Loucy (cell line): Measurements from ENCODE around the gene SNAPC1.
A peak's percentile ranks its signal among the peaks of the same experiment; 100 is the strongest.

Source experiments
- H2AFZ ChIP-seq: fragments of 200-600 bp; sonication (generic); 2 replicates; pipeline ENCODE4 v1.6.0; 2016; ENCODE audit warnings: antibody characterized with exemption, mild to moderate bottlenecking, low read length, moderate library complexity
- H3F3A ChIP-seq: fragments of 200-600 bp; 2 replicates; pipeline ENCODE4 v1.6.0; 2016; ENCODE audit warnings: antibody characterized with exemption, low read depth, mild to moderate bottlenecking
- H3K27me3 ChIP-seq: fragments of 200-600 bp; sonication (generic); 2 replicates; pipeline ENCODE4 v1.6.1; 2014; ENCODE audit warnings: low read length, mild to moderate bottlenecking; ENCODE audit not compliant: insufficient read depth, poor library complexity, severe bottlenecking
- H3K36me3 ChIP-seq: fragments of 200-600 bp; sonication (generic); 2 replicates; pipeline ENCODE4 v1.6.1; 2016; ENCODE audit warnings: low read length; ENCODE audit not compliant: insufficient read depth
- H3K4me1 ChIP-seq: fragments of 200-600 bp; sonication (generic); 2 replicates; pipeline ENCODE4 v1.5.1; 2014; ENCODE audit warnings: low read length, mild to moderate bottlenecking; ENCODE audit not compliant: insufficient read depth, poor library complexity, severe bottlenecking
- H3K4me2 ChIP-seq: fragments of 200-600 bp; sonication (generic); 2 replicates; pipeline ENCODE4 v1.6.0; 2014; ENCODE audit warnings: antibody characterized with exemption, low read length, low read depth, mild to moderate bottlenecking; ENCODE audit not compliant: poor library complexity, severe bottlenecking
- H3K4me3 ChIP-seq: fragments of 200-600 bp; sonication (generic); 2 replicates; pipeline ENCODE4 v1.5.1; 2014; ENCODE audit warnings: low read length, mild to moderate bottlenecking, mixed read lengths; ENCODE audit not compliant: poor library complexity, severe bottlenecking
- H3K79me2 ChIP-seq: fragments of 200-600 bp; sonication (generic); 2 replicates; pipeline ENCODE4 v1.6.1; 2014; ENCODE audit warnings: low read length; ENCODE audit not compliant: insufficient read depth
- H3K9ac ChIP-seq: fragments of 200-600 bp; sonication (generic); 2 replicates; pipeline ENCODE4 v1.6.0; 2014; ENCODE audit warnings: mild to moderate bottlenecking, low read depth, low read length, moderate library complexity; ENCODE audit not compliant: poor library complexity, severe bottlenecking
- H3K9me2 ChIP-seq: fragments of 200-600 bp; sonication (generic); replicated peaks from 2 replicates; pipeline ENCODE4 v1.6.1; 2016; ENCODE audit warnings: low read depth, low read length, mixed read lengths
- H3K9me3 ChIP-seq: fragments of 200-600 bp; sonication (generic); 2 replicates; pipeline ENCODE4 v1.6.1; 2014; ENCODE audit warnings: mild to moderate bottlenecking, antibody characterized with exemption, low read length, low read depth; ENCODE audit not compliant: insufficient read depth
- H4K20me1 ChIP-seq: fragments of 200-600 bp; sonication (generic); 2 replicates; pipeline ENCODE4 v1.6.0; 2014; ENCODE audit warnings: antibody characterized with exemption, low read length, mild to moderate bottlenecking; ENCODE audit not compliant: insufficient read depth, poor library complexity, severe bottlenecking
- EZH2phosphoT487 ChIP-seq: fragments of 200-600 bp; IDR thresholded peaks from 2 replicates; pipeline ENCODE4 v1.6.1; 2018; ENCODE audit warnings: antibody characterized with exemption, mild to moderate bottlenecking, moderate library complexity, borderline replicate concordance
- TF ChIP-seq, protein P1 (sequence below): fragments of 200-600 bp; sonication (generic); conservative IDR thresholded peaks from 2 replicates; pipeline ENCODE4 v1.5.1; 2014; ENCODE audit warnings: mild to moderate bottlenecking, antibody characterized with exemption, low read length

Gene SNAPC1

DNA sequence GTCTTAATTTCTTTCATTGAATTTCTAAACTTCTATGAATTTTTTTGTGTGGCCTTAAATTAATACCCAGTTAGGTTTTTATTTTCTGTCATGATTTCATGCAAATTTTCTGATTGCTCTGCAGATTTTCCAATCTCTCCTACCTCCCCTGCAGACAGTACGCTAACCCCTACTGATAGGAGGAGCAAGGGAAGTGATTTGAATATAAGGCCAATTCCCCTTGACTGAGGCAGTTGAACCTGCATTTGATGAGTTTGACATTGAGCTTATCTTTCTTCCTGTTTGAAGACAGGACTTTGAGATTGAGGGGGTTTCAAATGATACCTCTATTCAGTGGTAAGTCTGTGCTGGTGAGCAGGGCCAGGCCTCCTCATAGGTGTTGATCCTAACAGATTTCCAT is 74.6 kb downstream of the SNAPC1 start:
- H2AFZ ChIP-seq = no peak overlapping the region
- no peaks in the 10 kb centered on the region for H3K36me3 ChIP-seq
- TF ChIP-seq, protein P1, sequence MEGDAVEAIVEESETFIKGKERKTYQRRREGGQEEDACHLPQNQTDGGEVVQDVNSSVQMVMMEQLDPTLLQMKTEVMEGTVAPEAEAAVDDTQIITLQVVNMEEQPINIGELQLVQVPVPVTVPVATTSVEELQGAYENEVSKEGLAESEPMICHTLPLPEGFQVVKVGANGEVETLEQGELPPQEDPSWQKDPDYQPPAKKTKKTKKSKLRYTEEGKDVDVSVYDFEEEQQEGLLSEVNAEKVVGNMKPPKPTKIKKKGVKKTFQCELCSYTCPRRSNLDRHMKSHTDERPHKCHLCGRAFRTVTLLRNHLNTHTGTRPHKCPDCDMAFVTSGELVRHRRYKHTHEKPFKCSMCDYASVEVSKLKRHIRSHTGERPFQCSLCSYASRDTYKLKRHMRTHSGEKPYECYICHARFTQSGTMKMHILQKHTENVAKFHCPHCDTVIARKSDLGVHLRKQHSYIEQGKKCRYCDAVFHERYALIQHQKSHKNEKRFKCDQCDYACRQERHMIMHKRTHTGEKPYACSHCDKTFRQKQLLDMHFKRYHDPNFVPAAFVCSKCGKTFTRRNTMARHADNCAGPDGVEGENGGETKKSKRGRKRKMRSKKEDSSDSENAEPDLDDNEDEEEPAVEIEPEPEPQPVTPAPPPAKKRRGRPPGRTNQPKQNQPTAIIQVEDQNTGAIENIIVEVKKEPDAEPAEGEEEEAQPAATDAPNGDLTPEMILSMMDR = no peak
- no peak for TF ChIP-seq EZH2phosphoT487
- H3K9ac ChIP-seq = no peak overlapping the region
- no peaks in the 10 kb centered on the region for H3F3A ChIP-seq
- no peaks in the 10 kb centered on the region for H3K4me1 ChIP-seq
- no peaks in the 10 kb centered on the region for H3K9me3 ChIP-seq
- no peaks in the 10 kb centered on the region for H4K20me1 ChIP-seq
- no peaks in the 10 kb centered on the region for H3K27me3 ChIP-seq
- H3K9me2 ChIP-seq = no peaks in the 10 kb centered on the region
- no peak overlapping the region for H3K4me3 ChIP-seq
- no peak overlapping the region for H3K4me2 ChIP-seq
- H3K79me2 ChIP-seq = no peaks in the 10 kb centered on the region

DNA sequence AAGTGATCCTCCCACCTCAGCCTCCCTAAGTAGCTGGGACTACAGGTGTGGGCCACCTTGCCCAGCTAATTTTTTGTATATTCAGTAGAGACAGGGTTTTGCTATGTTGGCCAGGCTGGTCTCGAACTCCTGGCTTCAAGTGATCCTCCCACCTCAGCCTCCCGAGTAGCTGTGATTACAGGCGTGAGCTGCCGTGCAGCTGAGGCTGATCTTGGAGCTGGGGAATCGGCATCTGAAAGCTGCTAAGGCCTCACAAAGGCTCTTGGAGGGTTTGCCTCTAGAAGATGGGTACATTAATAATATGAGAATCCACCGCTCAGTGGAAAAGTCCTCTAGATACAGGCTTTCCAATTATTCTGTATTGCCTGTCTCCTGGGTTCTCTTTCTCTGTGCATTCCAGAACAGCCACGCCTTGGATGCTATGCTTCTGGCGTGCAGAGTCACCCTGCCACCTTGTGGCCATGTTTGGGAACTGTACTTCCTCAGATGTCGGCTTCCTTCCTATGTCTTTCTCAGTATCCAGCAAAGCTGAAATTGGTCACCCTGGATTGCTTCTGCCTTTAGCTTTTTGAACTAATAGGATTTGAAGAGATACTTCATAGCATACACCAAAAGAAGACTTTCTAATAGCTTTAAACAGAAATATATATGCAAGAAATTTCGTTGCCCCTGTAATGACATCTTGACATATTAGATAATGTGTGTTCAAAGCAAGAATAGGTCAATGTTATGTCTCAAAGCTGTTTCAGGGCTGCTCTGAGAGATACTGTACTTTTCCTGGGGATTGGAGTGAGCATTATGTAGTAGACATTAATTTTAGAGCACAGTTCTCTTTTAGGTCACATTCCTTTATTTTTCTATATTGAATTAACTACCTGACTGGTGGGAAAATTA is 75.4 kb downstream of the SNAPC1 start:
- Histone ChIP-seq H3K79me2 (no peaks in the 10 kb centered on the region), H3K4me2 (no peak overlapping the region), H3K9me2 (no peaks in the 10 kb centered on the region), H3K9me3 (no peaks in the 10 kb centered on the region), H2AFZ (peak overlapping the region; percentile 55), H4K20me1 (no peaks in the 10 kb centered on the region), H3K36me3 (no peaks in the 10 kb centered on the region), H3F3A (no peaks in the 10 kb centered on the region), H3K4me3 (no peak overlapping the region), H3K27me3 (no peaks in the 10 kb centered on the region), H3K4me1 (no peaks in the 10 kb centered on the region), H3K9ac (no peak overlapping the region)
- TF ChIP-seq EZH2phosphoT487 = no peak
- TF ChIP-seq, protein P1 = peak; percentile 94

DNA sequence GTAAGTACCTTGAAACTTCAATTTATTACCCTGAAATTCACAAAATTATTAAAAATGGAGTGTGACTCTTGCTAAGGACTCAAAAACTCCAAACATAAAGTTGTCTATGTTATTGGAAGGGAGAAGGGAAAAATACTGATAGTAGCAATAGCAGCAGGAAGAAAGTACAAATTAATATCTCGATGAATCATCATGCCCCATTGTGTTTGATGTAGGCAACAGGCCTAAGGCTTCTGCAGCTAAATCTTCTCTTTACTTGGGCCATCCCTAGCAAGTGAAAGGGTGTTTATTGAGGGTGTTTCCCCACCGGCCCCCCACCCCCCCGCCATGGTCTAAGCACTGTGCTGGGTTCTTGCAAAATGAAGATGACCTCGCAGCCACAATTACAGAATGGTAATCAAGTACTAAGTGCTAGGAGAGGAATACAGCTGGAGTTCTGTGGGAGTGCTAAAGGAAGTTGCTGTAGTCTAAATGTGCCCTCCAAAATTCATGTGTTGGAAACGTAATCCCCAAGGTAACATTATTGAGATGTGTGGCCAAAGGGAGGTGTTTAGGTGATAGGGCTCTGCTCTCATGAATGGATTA is 76.5 kb downstream of the SNAPC1 start:
- no peaks in the 10 kb centered on the region for H3K79me2 ChIP-seq
- TF ChIP-seq EZH2phosphoT487 = no peak
- TF ChIP-seq, protein P1 = no peak
- no peaks in the 10 kb centered on the region for H3F3A ChIP-seq
- no peaks in the 10 kb centered on the region for H3K27me3 ChIP-seq
- no peaks in the 10 kb centered on the region for H3K36me3 ChIP-seq
- no peaks in the 10 kb centered on the region for H3K4me1 ChIP-seq
- no peak overlapping the region for H3K4me3 ChIP-seq
- H3K9ac ChIP-seq = no peak overlapping the region
- no peaks in the 10 kb centered on the region for H3K9me3 ChIP-seq
- no peak overlapping the region for H3K4me2 ChIP-seq
- no peak overlapping the region for H2AFZ ChIP-seq
- no peaks in the 10 kb centered on the region for H4K20me1 ChIP-seq
- no peaks in the 10 kb centered on the region for H3K9me2 ChIP-seq
